OCI-LY7 (cell line): ENCODE results near the gene KCNJ14.

Experiments
- CTCF ChIP-seq: fragments of 200-600 bp; sonication (generic); conservative IDR thresholded peaks from 2 replicates; pipeline ENCODE4 v1.5.1; 2014; ENCODE audit warnings: mild to moderate bottlenecking, antibody characterized with exemption, low read length, moderate library complexity, mixed read lengths
- EZH2phosphoT487 ChIP-seq: fragments of 200-600 bp; sonication (generic); IDR thresholded peaks from 2 replicates; pipeline ENCODE4 v1.6.1; 2018; ENCODE audit warnings: low read depth, borderline replicate concordance, mild to moderate bottlenecking, mixed run types, antibody characterized with exemption, low read length, moderate library complexity, mixed read lengths

- TF ChIP-seq CTCF (no peak), EZH2phosphoT487 (no peak)
These were observed 14.7 kb downstream of the KCNJ14 start for GRCh38 chr19:48469934-48470680.
